Natural killer cell (primary cell): ENCODE data around the gene MYF5. TPM values are rescaled to one million over a fixed set of nuclear protein-coding genes. Genes with fewer than 3 reads are reported as not detected.

Source experiments
- ATAC-seq, 3 donors: fragments of 150-1000 bp in 2 of 3; fragments of 200-7000 bp in 1 of 3; cut with Tn5 transposase; 1 replicate in 1 of 3; 2 replicates in 2 of 3; pipeline ENCODE4 v1.10.0; 2021; ENCODE audit warnings: mild to moderate bottlenecking in 2 of 3, moderate library complexity in 2 of 3
- DNase-seq, 2 donors: peaks; one replicate each; pipeline versions ENCODE4 v3.0.0 to v3.0.0-alpha.2; 2013 to 2021; ENCODE audit warnings: mixed read lengths in 1 of 2
- H3K27ac ChIP-seq: one replicate; pipeline ENCODE4 v1.5.1; 2013; ENCODE audit warnings: mild to moderate bottlenecking, low read length
- H3K27me3 ChIP-seq: one replicate; pipeline ENCODE4 v1.6.1; 2013; ENCODE audit warnings: low read length; ENCODE audit not compliant: control insufficient read depth, insufficient read depth
- H3K36me3 ChIP-seq: one replicate; pipeline ENCODE4 v1.6.1; 2013; ENCODE audit warnings: low read length; ENCODE audit not compliant: control insufficient read depth, insufficient read depth
- H3K4me1 ChIP-seq: one replicate; pipeline ENCODE4 v1.6.1; 2013; ENCODE audit warnings: low read length; ENCODE audit not compliant: control insufficient read depth, insufficient read depth
- H3K4me3 ChIP-seq: one replicate; pipeline ENCODE4 v1.5.1; 2013; ENCODE audit warnings: low read length
- H3K9me3 ChIP-seq: one replicate; pipeline ENCODE4 v1.6.1; 2013; ENCODE audit warnings: low read length; ENCODE audit not compliant: control insufficient read depth, insufficient read depth
- H3K27ac Mint-ChIP-seq, 2 donors: one replicate each; pipeline ENCODE4 v1.8.0; 2022; ENCODE audit warnings: mild to moderate bottlenecking in 2 of 2, mixed read lengths in 2 of 2, moderate library complexity in 1 of 2
- H3K27me3 Mint-ChIP-seq, 2 donors: one replicate each; pipeline ENCODE4 v1.8.0; 2022; ENCODE audit warnings: low read depth in 2 of 2, mixed read lengths in 2 of 2
- H3K36me3 Mint-ChIP-seq: one replicate; pipeline ENCODE4 v1.8.0; 2022; ENCODE audit warnings: mixed read lengths
- H3K4me1 Mint-ChIP-seq, 2 donors: one replicate each; pipeline ENCODE4 v1.8.0; 2022; ENCODE audit warnings: mixed read lengths in 2 of 2
- H3K4me3 Mint-ChIP-seq: one replicate; pipeline ENCODE4 v1.8.0; 2022; ENCODE audit warnings: mild to moderate bottlenecking, moderate library complexity, mixed read lengths
- H3K9me3 Mint-ChIP-seq, 2 donors: one replicate each; pipeline ENCODE4 v1.8.0; 2022; ENCODE audit warnings: mixed read lengths in 2 of 2
- WGBS: methylation state at CpG from one replicate; pipeline ENCODE4 v1.1.7; 2013; ENCODE audit warnings: missing lambda C conversion rate; ENCODE audit not compliant: insufficient coverage; 5-methylcytosine and 5-hydroxymethylcytosine counted together
- intact Hi-C: fragments of 100-400 bp; cut with micrococcal nuclease; formaldehyde crosslinking; loops from one replicate; pipeline ENCODE4 v1.14.2; 2022
- total RNA-seq, 4 donors: library from RNA; stranded (reverse); fragments of 120-200 nt in 1 of 4; gene quantifications; one replicate each; pipeline versions ENCODE4 v1.2.3 to v1.2.4, GENCODE V29; 2013 to 2022
- TF ChIP-seq, protein P1 (sequence below): fragments of 200-600 bp; IDR thresholded peaks from one replicate; pipeline ENCODE4 v1.8.0; 2022; ENCODE audit warnings: antibody characterized with exemption

The MYF5 gene
- total RNA-seq, 3 donors from 2014 or later (not counting 1 experiment from before 2014, with no cell fraction given), result not detected

DNA sequence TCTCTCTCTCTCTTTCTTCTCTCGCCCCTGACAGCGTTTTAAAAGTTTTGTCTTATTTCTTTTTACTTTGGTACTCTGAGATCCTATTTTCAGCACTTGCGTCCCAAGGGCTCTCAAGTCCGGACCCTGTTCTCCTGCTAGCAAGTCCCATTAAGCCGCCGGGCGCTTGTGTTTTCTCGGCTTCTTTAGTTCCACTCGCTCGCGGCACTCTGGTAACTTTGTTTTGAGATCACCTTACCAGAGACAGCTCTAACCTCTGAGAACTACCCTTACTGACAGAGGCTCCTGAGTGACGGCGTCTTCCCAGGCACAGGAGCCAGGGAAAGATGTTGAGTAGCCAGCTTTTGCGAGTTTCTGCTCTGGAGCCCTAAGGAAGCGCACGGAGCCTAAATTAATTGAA, 2.7 kb upstream of the MYF5 start:
- no peaks in the 10 kb centered on the region for H3K36me3 ChIP-seq
- peaks cover 0 to 4% of the 10 kb centered on the region in 2 donors for H3K9me3 Mint-ChIP-seq
- H3K27me3 ChIP-seq, result no peaks in the 10 kb centered on the region
- ATAC-seq (no peak), DNase-seq (no peak)
- peaks cover 21 to 34% of the 10 kb centered on the region in 2 donors for H3K27me3 Mint-ChIP-seq
- peaks cover 13% of the 10 kb centered on the region for H3K36me3 Mint-ChIP-seq
- no peak overlapping the region for H3K27ac Mint-ChIP-seq
- TF ChIP-seq, protein P1, sequence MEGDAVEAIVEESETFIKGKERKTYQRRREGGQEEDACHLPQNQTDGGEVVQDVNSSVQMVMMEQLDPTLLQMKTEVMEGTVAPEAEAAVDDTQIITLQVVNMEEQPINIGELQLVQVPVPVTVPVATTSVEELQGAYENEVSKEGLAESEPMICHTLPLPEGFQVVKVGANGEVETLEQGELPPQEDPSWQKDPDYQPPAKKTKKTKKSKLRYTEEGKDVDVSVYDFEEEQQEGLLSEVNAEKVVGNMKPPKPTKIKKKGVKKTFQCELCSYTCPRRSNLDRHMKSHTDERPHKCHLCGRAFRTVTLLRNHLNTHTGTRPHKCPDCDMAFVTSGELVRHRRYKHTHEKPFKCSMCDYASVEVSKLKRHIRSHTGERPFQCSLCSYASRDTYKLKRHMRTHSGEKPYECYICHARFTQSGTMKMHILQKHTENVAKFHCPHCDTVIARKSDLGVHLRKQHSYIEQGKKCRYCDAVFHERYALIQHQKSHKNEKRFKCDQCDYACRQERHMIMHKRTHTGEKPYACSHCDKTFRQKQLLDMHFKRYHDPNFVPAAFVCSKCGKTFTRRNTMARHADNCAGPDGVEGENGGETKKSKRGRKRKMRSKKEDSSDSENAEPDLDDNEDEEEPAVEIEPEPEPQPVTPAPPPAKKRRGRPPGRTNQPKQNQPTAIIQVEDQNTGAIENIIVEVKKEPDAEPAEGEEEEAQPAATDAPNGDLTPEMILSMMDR, result no peak
- H3K4me3 ChIP-seq, result no peak overlapping the region
- H3K4me1 ChIP-seq, result no peaks in the 10 kb centered on the region
- intact Hi-C loops, result no loop called here
- H3K4me1 Mint-ChIP-seq, result no peaks in the 10 kb centered on the region
- no peak overlapping the region for H3K4me3 Mint-ChIP-seq
- no peaks in the 10 kb centered on the region for H3K9me3 ChIP-seq
- H3K27ac ChIP-seq, result no peak overlapping the region
- 4% methylated on average over 14 of the region's 16 CpGs for WGBS

DNA sequence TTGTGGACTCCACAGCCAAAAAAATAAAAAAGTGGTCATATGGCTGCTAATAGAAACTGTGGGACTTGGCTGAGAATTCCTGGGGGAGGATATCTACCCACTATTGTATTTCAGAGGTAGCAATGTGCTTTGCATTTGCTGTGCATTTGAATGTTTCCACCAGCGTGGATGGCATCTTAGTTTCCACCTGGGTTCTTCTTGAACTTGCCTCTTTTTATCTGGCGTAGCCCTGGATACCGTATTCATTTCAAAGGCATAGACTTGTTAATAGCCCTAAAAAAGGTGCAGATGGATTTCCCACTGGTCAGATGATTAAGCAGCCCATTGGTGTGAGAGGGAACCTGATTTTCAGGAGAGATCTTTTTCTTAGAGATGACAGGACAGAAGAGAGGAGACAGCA, 1.9 kb upstream of the MYF5 start:
- H3K36me3 Mint-ChIP-seq, result peaks cover 13% of the 10 kb centered on the region
- H3K27me3 Mint-ChIP-seq, result peaks cover 21 to 34% of the 10 kb centered on the region in 2 donors
- ATAC-seq (no peak), DNase-seq (no peak)
- no peak overlapping the region for H3K4me3 Mint-ChIP-seq
- Histone ChIP-seq H3K9me3 (no peaks in the 10 kb centered on the region), H3K4me1 (no peaks in the 10 kb centered on the region), H3K27me3 (no peaks in the 10 kb centered on the region), H3K27ac (no peak overlapping the region), H3K4me3 (no peak overlapping the region), H3K36me3 (no peaks in the 10 kb centered on the region)
- intact Hi-C loops, result no loop called here
- H3K4me1 Mint-ChIP-seq, result no peaks in the 10 kb centered on the region
- 35% methylated on average over 3 of the region's 3 CpGs for WGBS
- TF ChIP-seq, protein P1, result no peak
- peaks cover 0 to 4% of the 10 kb centered on the region in 2 donors for H3K9me3 Mint-ChIP-seq
- no peak overlapping the region for H3K27ac Mint-ChIP-seq

GRCh38 chr12:80715713-80716249, 931 bp upstream of the MYF5 start:
- no peaks in the 10 kb centered on the region for H3K36me3 ChIP-seq
- Mint-ChIP-seq H3K4me1 (no peaks in the 10 kb centered on the region), H3K36me3 (peaks cover 13% of the 10 kb centered on the region), H3K9me3 (peaks cover 0 to 4% of the 10 kb centered on the region in 2 donors), H3K4me3 (no peak overlapping the region), H3K27me3 (peaks cover 17 to 34% of the 10 kb centered on the region in 2 donors), H3K27ac (no peak overlapping the region)
- no peak for DNase-seq
- H3K4me3 ChIP-seq, result no peak overlapping the region
- H3K9me3 ChIP-seq, result no peaks in the 10 kb centered on the region
- WGBS, result 12% methylated on average over 10 of the region's 10 CpGs
- H3K27me3 ChIP-seq, result no peaks in the 10 kb centered on the region
- intact Hi-C loops, result no loop called here
- no peak overlapping the region for H3K27ac ChIP-seq
- no peaks in the 10 kb centered on the region for H3K4me1 ChIP-seq
- TF ChIP-seq, protein P1, result no peak
- no peak for ATAC-seq

DNA sequence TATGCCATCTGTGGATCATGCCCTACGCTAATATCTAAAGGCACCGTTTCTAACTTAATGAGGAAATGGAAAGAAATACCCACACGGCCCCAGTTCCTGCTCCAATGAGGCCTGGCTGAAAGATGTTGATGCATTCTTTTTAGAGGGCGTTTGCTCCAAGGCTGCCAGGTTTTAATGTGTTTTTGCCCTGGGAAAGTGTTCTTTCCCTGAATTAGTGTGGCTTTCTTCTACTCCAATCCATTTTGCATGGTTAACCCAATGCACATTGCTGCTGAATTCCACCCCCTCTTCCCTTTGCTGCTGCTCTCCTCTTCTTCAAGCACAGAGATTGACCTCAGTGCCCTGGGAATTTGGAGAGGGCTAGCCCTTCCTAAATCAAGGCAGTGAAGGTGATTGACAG, 1.1 kb downstream of the MYF5 start:
- no peaks in the 10 kb centered on the region for H3K9me3 ChIP-seq
- DNase-seq, result no peak
- no peak overlapping the region for H3K4me3 ChIP-seq
- Mint-ChIP-seq H3K9me3 (peaks cover 0 to 4% of the 10 kb centered on the region in 2 donors), H3K4me3 (no peak overlapping the region), H3K4me1 (no peaks in the 10 kb centered on the region), H3K27me3 (peaks cover 17 to 30% of the 10 kb centered on the region in 2 donors), H3K27ac (no peak overlapping the region), H3K36me3 (peaks cover 13% of the 10 kb centered on the region)
- no peaks in the 10 kb centered on the region for H3K36me3 ChIP-seq
- 66% methylated on average over 4 of the region's 4 CpGs for WGBS
- H3K4me1 ChIP-seq, result no peaks in the 10 kb centered on the region
- TF ChIP-seq, protein P1, result no peak
- no peak for ATAC-seq
- no peak overlapping the region for H3K27ac ChIP-seq
- intact Hi-C loops, result no loop called here
- no peaks in the 10 kb centered on the region for H3K27me3 ChIP-seq
